Astrocyte (in vitro differentiated cells and primary cell): ENCODE results near the gene FBXO46.

Source experiments
- CTCF ChIP-seq: IDR thresholded peaks from 2 replicates; pipeline ENCODE4 v1.5.1; 2011; ENCODE audit warnings: low read depth, mild to moderate bottlenecking, inconsistent platforms, low read length, moderate library complexity; ENCODE audit not compliant: insufficient read depth
- EZH2 ChIP-seq: IDR thresholded peaks from 2 replicates; pipeline ENCODE4 v1.6.1; 2012; ENCODE audit warnings: mild to moderate bottlenecking, low read length, inconsistent platforms; ENCODE audit not compliant: insufficient read depth

GRCh38 chr19:45777395-45777961, 46.8 kb upstream of the FBXO46 start:
- no peak for TF ChIP-seq CTCF
- TF ChIP-seq EZH2 = no peak
